Measurements from ENCODE around the gene NLGN2. TPM values are rescaled to one million over a fixed set of nuclear protein-coding genes. Genes with fewer than 3 reads are reported as not detected.

Gene NLGN2
- total and polyA plus RNA-seq, 4 donors, result 0.24 to 2.4 (median 0.90) TPM

- no peak overlapping the region for H3K4me3 ChIP-seq (ENCODE audit: low read depth in 1 of 3, low read length in 3 of 3)
Measured at GRCh38 chr17:7466639-7467341, 59.1 kb downstream of the NLGN2 start.

GRCh38 chr17:7467498-7467897, 59.9 kb downstream of the NLGN2 start:
- TF ChIP-seq HNF4G (IDR thresholded peaks at IDR 0.05), result no peak
- TF ChIP-seq FOXA1 (IDR thresholded peaks at IDR 0.05), result no peak
- TF ChIP-seq EGR1 (IDR thresholded peaks at IDR 0.05; ENCODE audit: low read depth in 2 of 2), result no peak
- TF ChIP-seq YY1 (IDR thresholded peaks at IDR 0.05), result no peak
- no peak for TF ChIP-seq CTCF (IDR thresholded peaks at IDR 0.05; ENCODE audit: low read depth, low read length, missing input control)
- no peak for TF ChIP-seq ATF3 (IDR thresholded peaks at IDR 0.05)
- no peak for TF ChIP-seq RAD21 (IDR thresholded peaks at IDR 0.05)
- TF ChIP-seq GABPA (IDR thresholded peaks at IDR 0.05 in 1 of 2, conservative IDR thresholded peaks at IDR 0.05 in 1 of 2), result no peak
- no peak for TF ChIP-seq SP1 (IDR thresholded peaks at IDR 0.05)
- no peak for TF ChIP-seq HNF4A (conservative IDR thresholded peaks at IDR 0.05)
- TF ChIP-seq TAF1 (conservative IDR thresholded peaks at IDR 0.05), result no peak
- TF ChIP-seq MAX (IDR thresholded peaks at IDR 0.05), result no peak
- TF ChIP-seq ZBTB33 (IDR thresholded peaks at IDR 0.05), result no peak
- no peak for TF ChIP-seq RXRA (IDR thresholded peaks at IDR 0.05)
- peaks cover 0 to 8% (median 3%) of the 10 kb centered on the region in 4 donors for H3K36me3 ChIP-seq (ENCODE audit: control insufficient read depth in 4 of 4, insufficient read depth in 3 of 4, low read depth in 1 of 4, low read length in 3 of 4)

More at GRCh38 chr17:7466639-7467341, 59.1 kb downstream of the NLGN2 start:
- peak overlapping the region; percentile 55 to 70 for H3K27ac ChIP-seq (ENCODE audit: low read depth in 1 of 2, low read length in 2 of 2)
- H3K27me3 ChIP-seq (ENCODE audit: control insufficient read depth in 4 of 4, insufficient read depth in 4 of 4, low read length in 3 of 4), result no peaks in the 10 kb centered on the region
- WGBS, result 87% methylated on average over 16 of the region's 16 CpGs
- no peaks in the 10 kb centered on the region for H3K9me3 ChIP-seq (ENCODE audit: control insufficient read depth in 4 of 4, low read length in 3 of 4)
- peaks cover 0 to 20% (median 12%) of the 10 kb centered on the region in 4 donors for H3K4me1 ChIP-seq (ENCODE audit: control insufficient read depth in 4 of 4, insufficient read depth in 4 of 4, low read length in 3 of 4)
- peak; percentile 55 for DNase-seq (ENCODE audit: low spot score)
- H3K9ac ChIP-seq (ENCODE audit: low read depth in 1 of 2, low read length in 2 of 2), result no peak overlapping the region
- peaks cover 0 to 12% (median 3%) of the 10 kb centered on the region in 4 donors for H3K36me3 ChIP-seq (ENCODE audit: control insufficient read depth in 4 of 4, insufficient read depth in 3 of 4, low read depth in 1 of 4, low read length in 3 of 4)
- TF ChIP-seq ATF3 (IDR thresholded peaks at IDR 0.05) (no peak), NR2F2 (IDR thresholded peaks at IDR 0.05) (peak; percentile 100), MAX (IDR thresholded peaks at IDR 0.05) (no peak), HNF4A (conservative IDR thresholded peaks at IDR 0.05) (peak in 1 of 2 donors; percentile 29), RXRA (IDR thresholded peaks at IDR 0.05) (peak; percentile 23 to 74), RAD21 (IDR thresholded peaks at IDR 0.05) (no peak), EGR1 (IDR thresholded peaks at IDR 0.05; ENCODE audit: low read depth in 2 of 2) (no peak), YY1 (IDR thresholded peaks at IDR 0.05) (peak; percentile 92), FOXA2 (IDR thresholded peaks at IDR 0.05) (no peak), JUND (IDR thresholded peaks at IDR 0.05) (no peak), FOXA1 (IDR thresholded peaks at IDR 0.05) (no peak)

More at GRCh38 chr17:7467498-7467897, 59.9 kb downstream of the NLGN2 start:
- no peak overlapping the region for H3K9ac ChIP-seq (ENCODE audit: low read depth in 1 of 2, low read length in 2 of 2)
- H3K27me3 ChIP-seq (ENCODE audit: control insufficient read depth in 4 of 4, insufficient read depth in 4 of 4, low read length in 3 of 4), result no peaks in the 10 kb centered on the region
- no peak for DNase-seq (ENCODE audit: low spot score)
- peaks cover 0 to 20% (median 12%) of the 10 kb centered on the region in 4 donors for H3K4me1 ChIP-seq (ENCODE audit: control insufficient read depth in 4 of 4, insufficient read depth in 4 of 4, low read length in 3 of 4)
- WGBS, result 85% methylated on average over 3 of the region's 3 CpGs
- no peaks in the 10 kb centered on the region for H3K9me3 ChIP-seq (ENCODE audit: control insufficient read depth in 4 of 4, low read length in 3 of 4)
- H3K4me3 ChIP-seq (ENCODE audit: low read depth in 1 of 3, low read length in 3 of 3), result no peak overlapping the region
- H3K27ac ChIP-seq (ENCODE audit: low read depth in 1 of 2, low read length in 2 of 2), result peak overlapping the region in 1 of 2 donors; percentile 46
